ENCODE results near the gene PPIF. TPM values are rescaled to one million over a fixed set of nuclear protein-coding genes. Genes with fewer than 3 reads are reported as not detected.
"Not testable (repeated sequence)": the region's sequence is repeated elsewhere in the genome, so short reads cannot be mapped to it uniquely, and the experiment has no call there.

Gene PPIF
- total RNA-seq, 4 donors from 2014 or later, result 35.7 to 57.8 (median 45.0) TPM

DNA sequence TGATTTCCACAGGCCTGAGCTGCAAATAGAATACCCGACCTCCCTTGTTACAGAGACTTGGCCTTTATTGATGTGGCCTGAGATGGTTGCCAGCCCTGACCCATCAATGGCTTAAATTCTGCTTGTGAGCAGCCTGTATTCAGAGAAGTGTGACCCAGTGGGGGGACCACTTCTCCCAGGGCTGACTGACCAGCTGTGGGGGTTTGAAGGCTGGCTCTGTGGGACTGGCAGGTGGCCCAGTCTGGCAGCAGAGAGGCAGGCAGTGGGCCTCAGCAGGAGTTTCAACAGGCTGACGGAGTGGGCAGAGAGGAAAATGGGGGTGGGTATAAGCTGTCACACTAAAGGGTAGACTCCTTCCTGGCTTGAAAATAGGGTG is 12.2 kb upstream of the PPIF start:
- no peaks in the 10 kb centered on the region for H3K27me3 ChIP-seq
- DNase-seq, result peak in 1 of 3 donors; percentile 26
- H3K4me1 ChIP-seq, result peaks cover 0 to 6% (median 2%) of the 10 kb centered on the region in 4 donors
- H3K27ac ChIP-seq, result no peak overlapping the region
- TF ChIP-seq CTCF (IDR thresholded peaks at IDR 0.05) (no peak), POLR2A (IDR thresholded peaks at IDR 0.05) (no peak)
- no peaks in the 10 kb centered on the region for H3K36me3 ChIP-seq
- H3K9me3 ChIP-seq, result no peaks in the 10 kb centered on the region
- H3K4me3 ChIP-seq, result no peak overlapping the region

GRCh38 chr10:79335470-79336235 is 11.6 kb upstream of the PPIF start:
- Histone ChIP-seq H3K9me3 (no peaks in the 10 kb centered on the region), H3K27me3 (no peaks in the 10 kb centered on the region), H3K27ac (no peak overlapping the region), H3K4me3 (no peak overlapping the region), H3K36me3 (no peaks in the 10 kb centered on the region), H3K4me1 (peaks cover 0 to 6% (median 2%) of the 10 kb centered on the region in 4 donors)
- DNase-seq, result peak in 1 of 3 donors; percentile 37
- no peak for TF ChIP-seq CTCF (IDR thresholded peaks at IDR 0.05)
- no peak for TF ChIP-seq POLR2A (IDR thresholded peaks at IDR 0.05)

GRCh38 chr10:79336276-79336675 is 11.0 kb upstream of the PPIF start:
- Histone ChIP-seq H3K27ac (no peak overlapping the region), H3K4me3 (no peak overlapping the region), H3K9me3 (no peaks in the 10 kb centered on the region), H3K4me1 (peaks cover 0 to 5% (median 1%) of the 10 kb centered on the region in 4 donors), H3K27me3 (no peaks in the 10 kb centered on the region), H3K36me3 (no peaks in the 10 kb centered on the region)
- TF ChIP-seq CTCF (IDR thresholded peaks at IDR 0.05) (no peak), POLR2A (IDR thresholded peaks at IDR 0.05) (no peak)
- no peak for DNase-seq

DNA sequence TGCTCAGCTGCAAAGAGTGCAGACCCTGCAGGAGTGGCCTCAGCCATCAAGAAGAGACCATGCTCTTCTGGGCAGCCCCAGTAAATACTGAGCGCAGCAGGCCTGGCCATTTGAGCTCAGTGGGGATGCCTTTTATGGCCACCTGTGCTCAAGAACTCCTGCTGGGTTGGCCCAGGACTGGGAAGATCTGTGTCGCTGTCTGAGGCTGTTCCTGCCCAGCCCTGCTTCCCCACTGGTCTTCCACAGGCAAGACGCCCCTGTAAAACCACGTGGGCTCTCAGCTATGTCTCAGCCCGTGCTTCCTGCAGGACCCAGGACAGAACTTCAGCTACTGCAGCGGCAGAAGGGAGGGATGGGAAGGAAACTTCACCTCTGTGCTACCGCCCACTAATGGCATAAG is 10.5 kb upstream of the PPIF start:
- Histone ChIP-seq H3K36me3 (no peaks in the 10 kb centered on the region), H3K9me3 (no peaks in the 10 kb centered on the region), H3K4me1 (peaks cover 0 to under 1% (median 0%) of the 10 kb centered on the region in 4 donors), H3K27ac (no peak overlapping the region), H3K4me3 (no peak overlapping the region), H3K27me3 (no peaks in the 10 kb centered on the region)
- TF ChIP-seq POLR2A (IDR thresholded peaks at IDR 0.05) (no peak), CTCF (IDR thresholded peaks at IDR 0.05) (no peak)
- no peak for DNase-seq

DNA sequence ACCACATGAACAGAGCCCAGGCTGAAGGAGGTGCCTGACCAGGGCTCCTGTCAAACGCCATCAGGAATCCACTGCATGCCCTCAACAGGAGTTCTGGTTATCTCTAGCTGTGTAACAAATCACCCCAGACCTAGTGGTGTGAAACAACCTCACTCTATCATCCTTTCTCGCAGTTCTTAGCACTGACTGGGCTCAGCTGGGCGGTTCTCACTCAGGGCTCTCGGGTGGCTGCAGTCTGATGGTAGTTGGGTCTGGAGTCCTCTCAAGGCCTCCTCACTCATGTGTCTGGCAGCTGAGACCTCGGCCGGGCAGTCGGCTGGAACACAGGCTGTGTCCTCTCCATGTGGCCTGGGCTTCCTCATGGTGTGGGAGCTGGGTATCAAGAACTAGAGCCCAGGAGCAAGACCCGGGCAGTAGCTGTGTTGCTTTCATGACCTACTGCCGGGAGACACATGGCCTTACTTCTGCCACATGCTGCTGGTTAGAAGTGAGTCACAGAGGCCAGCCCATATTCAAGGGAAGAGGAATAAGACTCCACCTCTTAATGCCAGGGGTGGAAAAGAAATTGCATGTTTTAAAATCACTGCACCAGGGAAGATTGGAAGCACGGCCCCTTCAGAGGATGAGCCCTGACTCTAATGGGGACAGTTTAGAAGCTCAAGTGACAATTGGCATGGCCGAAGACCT is 9.3 kb upstream of the PPIF start:
- H3K4me1 ChIP-seq, H3K27ac ChIP-seq, H3K36me3 ChIP-seq, H3K27me3 ChIP-seq, DNase-seq, H3K4me3 ChIP-seq, H3K9me3 ChIP-seq: not testable (repeated sequence)

- DNase-seq, result peak in 1 of 3 donors; percentile 37
These were observed 8.0 kb upstream of the PPIF start for GRCh38 chr10:79339266-79339665.

More at GRCh38 chr10:79339266-79339665, 8.0 kb upstream of the PPIF start:
- no peaks in the 10 kb centered on the region for H3K36me3 ChIP-seq
- no peak overlapping the region for H3K27ac ChIP-seq
- no peak overlapping the region for H3K4me3 ChIP-seq
- TF ChIP-seq CTCF (IDR thresholded peaks at IDR 0.05), result no peak
- TF ChIP-seq POLR2A (IDR thresholded peaks at IDR 0.05), result no peak
- H3K27me3 ChIP-seq, result no peaks in the 10 kb centered on the region
- no peaks in the 10 kb centered on the region for H3K9me3 ChIP-seq
- H3K4me1 ChIP-seq, result no peaks in the 10 kb centered on the region
